GM23338 (cell line): ENCODE measurements around the gene FLG2. TPM values are rescaled to one million over a fixed set of nuclear protein-coding genes. Genes with fewer than 3 reads are reported as not detected.

ENCODE experiments used
- ATAC-seq: fragments of 200-7000 bp; cut with Tn5 transposase; 3 replicates; pipeline ENCODE4 v1.9.1; 2020
- DNase-seq: peaks from one replicate; pipeline ENCODE4 v3.0.0-alpha.2; 2015; ENCODE audit warnings: low spot score
- H2AFZ ChIP-seq: fragments of 200-600 bp; sonication (generic); 2 replicates; pipeline ENCODE4 v1.8.0; 2016; ENCODE audit warnings: antibody characterized with exemption, mild to moderate bottlenecking, moderate library complexity
- H3F3A ChIP-seq: fragments of 200-600 bp; sonication (generic); replicated peaks from 2 replicates; pipeline ENCODE4 v1.8.0; 2017; ENCODE audit warnings: antibody characterized with exemption, mixed run types, low read depth
- H3K27ac ChIP-seq: fragments of 200-600 bp; sonication (generic); 2 replicates; pipeline ENCODE4 v1.6.1; 2016; ENCODE audit warnings: low read depth
- H3K27me3 ChIP-seq: fragments of 200-600 bp; sonication (generic); 2 replicates; pipeline ENCODE4 v1.8.0; 2016; ENCODE audit warnings: mild to moderate bottlenecking, mixed run types, moderate library complexity; ENCODE audit not compliant: insufficient read depth
- H3K36me3 ChIP-seq: fragments of 200-600 bp; sonication (generic); 2 replicates; pipeline ENCODE4 v1.8.0; 2016; ENCODE audit warnings: mild to moderate bottlenecking; ENCODE audit not compliant: insufficient read depth
- H3K4me1 ChIP-seq: fragments of 200-600 bp; sonication (generic); 2 replicates; pipeline ENCODE4 v1.8.0; 2016; ENCODE audit warnings: mild to moderate bottlenecking, moderate library complexity; ENCODE audit not compliant: insufficient read depth
- H3K4me2 ChIP-seq: fragments of 200-600 bp; sonication (generic); 2 replicates; pipeline ENCODE4 v1.7.1; 2017; ENCODE audit warnings: mixed run types
- H3K4me3 ChIP-seq: fragments of 200-600 bp; sonication (generic); 2 replicates; pipeline ENCODE4 v1.6.1; 2016; ENCODE audit warnings: mixed run types
- H3K79me2 ChIP-seq: fragments of 200-600 bp; sonication (generic); replicated peaks from 2 replicates; pipeline ENCODE4 v1.8.0; 2017; ENCODE audit warnings: mild to moderate bottlenecking; ENCODE audit not compliant: insufficient read depth
- H3K9me2 ChIP-seq: fragments of 200-600 bp; sonication (generic); 2 replicates; pipeline ENCODE4 v1.8.0; 2017; ENCODE audit not compliant: insufficient read depth
- H4K20me1 ChIP-seq: fragments of 200-600 bp; sonication (generic); replicated peaks from 2 replicates; pipeline ENCODE4 v1.8.0; 2017; ENCODE audit warnings: mild to moderate bottlenecking; ENCODE audit not compliant: insufficient read depth
- H3K27ac Mint-ChIP-seq: 2 replicates; pipeline ENCODE4 v1.8.0; 2020; ENCODE audit warnings: inconsistent platforms, mild to moderate bottlenecking, moderate library complexity, mixed read lengths
- H3K27me3 Mint-ChIP-seq: 3 replicates; pipeline ENCODE4 v1.8.0; 2022; ENCODE audit warnings: low read depth, mild to moderate bottlenecking, moderate library complexity, mixed read lengths, inconsistent platforms; ENCODE audit not compliant: insufficient read depth, poor library complexity
- H3K36me3 Mint-ChIP-seq: 3 replicates; pipeline ENCODE4 v1.8.0; 2021; ENCODE audit warnings: low read depth, mild to moderate bottlenecking, inconsistent platforms, moderate library complexity, mixed read lengths
- H3K4me1 Mint-ChIP-seq: 3 replicates; pipeline ENCODE4 v1.8.0; 2020; ENCODE audit warnings: mild to moderate bottlenecking, inconsistent platforms, mixed read lengths
- H3K4me3 Mint-ChIP-seq: 3 replicates; pipeline ENCODE4 v1.8.0; 2021; ENCODE audit warnings: moderate library complexity, mild to moderate bottlenecking, inconsistent platforms, mixed read lengths
- H3K9me3 Mint-ChIP-seq: 3 replicates; pipeline ENCODE4 v1.8.0; 2020; ENCODE audit warnings: moderate library complexity, mild to moderate bottlenecking, inconsistent platforms, mixed read lengths
- CREB1 ChIP-seq: fragments of 250-450 bp; sonication (Bioruptor Pico); IDR thresholded peaks from 2 replicates; pipeline ENCODE4 v1.5.0; 2020; ENCODE audit warnings: low read depth, mild to moderate bottlenecking, moderate library complexity
- ETS1 ChIP-seq: IDR thresholded peaks from 2 replicates; pipeline ENCODE4 v1.6.1; 2016; ENCODE audit warnings: antibody characterized with exemption
- EZH2 ChIP-seq: fragments of 200-600 bp; sonication (generic); IDR thresholded peaks from one replicate; pipeline ENCODE4 v1.8.0; 2017; ENCODE audit warnings: antibody characterized with exemption, mild to moderate bottlenecking, low read depth; ENCODE audit not compliant: unreplicated experiment
- EZH2phosphoT487 ChIP-seq: fragments of 200-600 bp; sonication (generic); IDR thresholded peaks from one replicate; pipeline ENCODE4 v1.8.1; 2018; ENCODE audit warnings: antibody characterized with exemption; ENCODE audit not compliant: unreplicated experiment
- JUNB ChIP-seq: IDR thresholded peaks from one replicate; pipeline ENCODE4 v1.6.1; 2016; ENCODE audit warnings: antibody characterized with exemption; ENCODE audit not compliant: unreplicated experiment
- NANOG ChIP-seq: IDR thresholded peaks from 2 replicates; pipeline ENCODE4 v1.6.1; 2016; ENCODE audit warnings: antibody characterized with exemption, borderline replicate concordance
- POLR2AphosphoS5 ChIP-seq: IDR thresholded peaks from 2 replicates; pipeline ENCODE4 v1.6.1; 2016; ENCODE audit warnings: antibody characterized with exemption, low read depth
- STAT1 ChIP-seq: IDR thresholded peaks from one replicate; pipeline ENCODE4 v1.6.1; 2016; ENCODE audit warnings: antibody characterized with exemption; ENCODE audit not compliant: unreplicated experiment
- ZNF114 ChIP-seq: fragments of 250-450 bp; sonication (Bioruptor Pico); IDR thresholded peaks from 2 replicates; pipeline ENCODE4 v1.5.0; 2020; ENCODE audit warnings: mild to moderate bottlenecking, moderate library complexity
- ZNF331 ChIP-seq: fragments of 250-450 bp; sonication (Bioruptor Pico); IDR thresholded peaks from 2 replicates; pipeline ENCODE4 v1.5.0; 2020; ENCODE audit warnings: low read depth, mild to moderate bottlenecking, moderate library complexity
- polyA plus RNA-seq: library from polyadenylated mRNA; unstranded; fragments of >200 nt; fragmentation: Nextera tagmentation; extraction: Ambion mirVana; gene quantifications from 2 replicates; pipeline ENCODE4 v1.2.1, GENCODE V29; 2016
- total RNA-seq: library from RNA; depleted of rRNA; stranded (reverse); fragments of >200 nt; shearing (Covaris generic); gene quantifications from 2 replicates; pipeline ENCODE4 v1.2.3, GENCODE V29; 2014
- TF ChIP-seq, protein P1 (sequence below), 2 experiments: fragments of 200-600 bp in 1 of 2; sonication (generic) in 1 of 2; conservative IDR thresholded peaks; 2 replicates each; pipeline versions ENCODE4 v1.5.1 to v1.6.1; 2016 to 2017; ENCODE audit warnings: antibody characterized with exemption in 2 of 2, low read depth in 2 of 2, mild to moderate bottlenecking in 2 of 2, moderate library complexity in 1 of 2
- TF ChIP-seq, protein P2 (sequence below): IDR thresholded peaks from one replicate; pipeline ENCODE4 v1.6.1; 2018; ENCODE audit warnings: antibody characterized with exemption; ENCODE audit not compliant: unreplicated experiment
- TF ChIP-seq, protein P3 (sequence below): fragments of 250-450 bp; sonication (Bioruptor Pico); IDR thresholded peaks from 2 replicates; pipeline ENCODE4 v1.5.0; 2020; ENCODE audit warnings: mild to moderate bottlenecking, moderate library complexity

Gene FLG2
- total and polyA plus RNA-seq, 2 experiments from 2014 or later = not detected

DNA sequence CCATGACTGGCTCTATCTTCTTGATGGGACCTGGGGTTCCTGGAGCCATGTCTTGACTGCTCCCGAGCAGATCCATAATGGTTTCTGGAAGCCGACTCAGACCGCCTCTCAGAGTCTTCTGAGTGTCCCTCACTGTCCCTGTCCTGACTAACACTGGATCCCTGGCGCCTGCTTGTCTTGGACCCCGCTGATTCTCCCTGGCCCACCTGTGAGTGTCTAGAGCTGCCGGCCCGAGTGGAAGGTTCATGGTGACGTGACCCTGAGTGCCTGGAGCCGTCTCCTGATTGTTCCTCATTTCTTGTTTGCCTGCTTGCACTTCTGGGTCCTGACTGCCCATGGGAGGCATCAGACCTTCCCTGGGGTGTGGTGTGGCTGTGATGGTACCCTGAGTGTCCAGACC lies 49.9 kb downstream of the FLG2 start:
- H2AFZ ChIP-seq = no peak overlapping the region
- H4K20me1 ChIP-seq = no peaks in the 10 kb centered on the region
- DNase-seq = no peak
- H3F3A ChIP-seq = no peaks in the 10 kb centered on the region
- H3K36me3 Mint-ChIP-seq = peaks cover 80% of the 10 kb centered on the region
- no peaks in the 10 kb centered on the region; the same call in 1 of the 2 replicates for H3K9me2 ChIP-seq
- peaks cover 11% of the 10 kb centered on the region for H3K27me3 Mint-ChIP-seq
- H3K27ac ChIP-seq = no peak overlapping the region
- no peak overlapping the region for H3K4me3 Mint-ChIP-seq
- TF ChIP-seq ZNF331 (CRISPR knock-in tag) = no peak
- TF ChIP-seq ETS1 = no peak
- no peak for TF ChIP-seq STAT1
- TF ChIP-seq ZNF114 (CRISPR knock-in tag) = no peak
- TF ChIP-seq, protein P1, sequence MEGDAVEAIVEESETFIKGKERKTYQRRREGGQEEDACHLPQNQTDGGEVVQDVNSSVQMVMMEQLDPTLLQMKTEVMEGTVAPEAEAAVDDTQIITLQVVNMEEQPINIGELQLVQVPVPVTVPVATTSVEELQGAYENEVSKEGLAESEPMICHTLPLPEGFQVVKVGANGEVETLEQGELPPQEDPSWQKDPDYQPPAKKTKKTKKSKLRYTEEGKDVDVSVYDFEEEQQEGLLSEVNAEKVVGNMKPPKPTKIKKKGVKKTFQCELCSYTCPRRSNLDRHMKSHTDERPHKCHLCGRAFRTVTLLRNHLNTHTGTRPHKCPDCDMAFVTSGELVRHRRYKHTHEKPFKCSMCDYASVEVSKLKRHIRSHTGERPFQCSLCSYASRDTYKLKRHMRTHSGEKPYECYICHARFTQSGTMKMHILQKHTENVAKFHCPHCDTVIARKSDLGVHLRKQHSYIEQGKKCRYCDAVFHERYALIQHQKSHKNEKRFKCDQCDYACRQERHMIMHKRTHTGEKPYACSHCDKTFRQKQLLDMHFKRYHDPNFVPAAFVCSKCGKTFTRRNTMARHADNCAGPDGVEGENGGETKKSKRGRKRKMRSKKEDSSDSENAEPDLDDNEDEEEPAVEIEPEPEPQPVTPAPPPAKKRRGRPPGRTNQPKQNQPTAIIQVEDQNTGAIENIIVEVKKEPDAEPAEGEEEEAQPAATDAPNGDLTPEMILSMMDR (conservative IDR thresholded peaks at IDR 0.05; ENCODE audit: low read depth in 2 of 2) = no peak
- no peak for TF ChIP-seq NANOG
- TF ChIP-seq EZH2phosphoT487 = no peak
- TF ChIP-seq, protein P2, sequence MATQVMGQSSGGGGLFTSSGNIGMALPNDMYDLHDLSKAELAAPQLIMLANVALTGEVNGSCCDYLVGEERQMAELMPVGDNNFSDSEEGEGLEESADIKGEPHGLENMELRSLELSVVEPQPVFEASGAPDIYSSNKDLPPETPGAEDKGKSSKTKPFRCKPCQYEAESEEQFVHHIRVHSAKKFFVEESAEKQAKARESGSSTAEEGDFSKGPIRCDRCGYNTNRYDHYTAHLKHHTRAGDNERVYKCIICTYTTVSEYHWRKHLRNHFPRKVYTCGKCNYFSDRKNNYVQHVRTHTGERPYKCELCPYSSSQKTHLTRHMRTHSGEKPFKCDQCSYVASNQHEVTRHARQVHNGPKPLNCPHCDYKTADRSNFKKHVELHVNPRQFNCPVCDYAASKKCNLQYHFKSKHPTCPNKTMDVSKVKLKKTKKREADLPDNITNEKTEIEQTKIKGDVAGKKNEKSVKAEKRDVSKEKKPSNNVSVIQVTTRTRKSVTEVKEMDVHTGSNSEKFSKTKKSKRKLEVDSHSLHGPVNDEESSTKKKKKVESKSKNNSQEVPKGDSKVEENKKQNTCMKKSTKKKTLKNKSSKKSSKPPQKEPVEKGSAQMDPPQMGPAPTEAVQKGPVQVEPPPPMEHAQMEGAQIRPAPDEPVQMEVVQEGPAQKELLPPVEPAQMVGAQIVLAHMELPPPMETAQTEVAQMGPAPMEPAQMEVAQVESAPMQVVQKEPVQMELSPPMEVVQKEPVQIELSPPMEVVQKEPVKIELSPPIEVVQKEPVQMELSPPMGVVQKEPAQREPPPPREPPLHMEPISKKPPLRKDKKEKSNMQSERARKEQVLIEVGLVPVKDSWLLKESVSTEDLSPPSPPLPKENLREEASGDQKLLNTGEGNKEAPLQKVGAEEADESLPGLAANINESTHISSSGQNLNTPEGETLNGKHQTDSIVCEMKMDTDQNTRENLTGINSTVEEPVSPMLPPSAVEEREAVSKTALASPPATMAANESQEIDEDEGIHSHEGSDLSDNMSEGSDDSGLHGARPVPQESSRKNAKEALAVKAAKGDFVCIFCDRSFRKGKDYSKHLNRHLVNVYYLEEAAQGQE = no peak
- TF ChIP-seq, protein P3, sequence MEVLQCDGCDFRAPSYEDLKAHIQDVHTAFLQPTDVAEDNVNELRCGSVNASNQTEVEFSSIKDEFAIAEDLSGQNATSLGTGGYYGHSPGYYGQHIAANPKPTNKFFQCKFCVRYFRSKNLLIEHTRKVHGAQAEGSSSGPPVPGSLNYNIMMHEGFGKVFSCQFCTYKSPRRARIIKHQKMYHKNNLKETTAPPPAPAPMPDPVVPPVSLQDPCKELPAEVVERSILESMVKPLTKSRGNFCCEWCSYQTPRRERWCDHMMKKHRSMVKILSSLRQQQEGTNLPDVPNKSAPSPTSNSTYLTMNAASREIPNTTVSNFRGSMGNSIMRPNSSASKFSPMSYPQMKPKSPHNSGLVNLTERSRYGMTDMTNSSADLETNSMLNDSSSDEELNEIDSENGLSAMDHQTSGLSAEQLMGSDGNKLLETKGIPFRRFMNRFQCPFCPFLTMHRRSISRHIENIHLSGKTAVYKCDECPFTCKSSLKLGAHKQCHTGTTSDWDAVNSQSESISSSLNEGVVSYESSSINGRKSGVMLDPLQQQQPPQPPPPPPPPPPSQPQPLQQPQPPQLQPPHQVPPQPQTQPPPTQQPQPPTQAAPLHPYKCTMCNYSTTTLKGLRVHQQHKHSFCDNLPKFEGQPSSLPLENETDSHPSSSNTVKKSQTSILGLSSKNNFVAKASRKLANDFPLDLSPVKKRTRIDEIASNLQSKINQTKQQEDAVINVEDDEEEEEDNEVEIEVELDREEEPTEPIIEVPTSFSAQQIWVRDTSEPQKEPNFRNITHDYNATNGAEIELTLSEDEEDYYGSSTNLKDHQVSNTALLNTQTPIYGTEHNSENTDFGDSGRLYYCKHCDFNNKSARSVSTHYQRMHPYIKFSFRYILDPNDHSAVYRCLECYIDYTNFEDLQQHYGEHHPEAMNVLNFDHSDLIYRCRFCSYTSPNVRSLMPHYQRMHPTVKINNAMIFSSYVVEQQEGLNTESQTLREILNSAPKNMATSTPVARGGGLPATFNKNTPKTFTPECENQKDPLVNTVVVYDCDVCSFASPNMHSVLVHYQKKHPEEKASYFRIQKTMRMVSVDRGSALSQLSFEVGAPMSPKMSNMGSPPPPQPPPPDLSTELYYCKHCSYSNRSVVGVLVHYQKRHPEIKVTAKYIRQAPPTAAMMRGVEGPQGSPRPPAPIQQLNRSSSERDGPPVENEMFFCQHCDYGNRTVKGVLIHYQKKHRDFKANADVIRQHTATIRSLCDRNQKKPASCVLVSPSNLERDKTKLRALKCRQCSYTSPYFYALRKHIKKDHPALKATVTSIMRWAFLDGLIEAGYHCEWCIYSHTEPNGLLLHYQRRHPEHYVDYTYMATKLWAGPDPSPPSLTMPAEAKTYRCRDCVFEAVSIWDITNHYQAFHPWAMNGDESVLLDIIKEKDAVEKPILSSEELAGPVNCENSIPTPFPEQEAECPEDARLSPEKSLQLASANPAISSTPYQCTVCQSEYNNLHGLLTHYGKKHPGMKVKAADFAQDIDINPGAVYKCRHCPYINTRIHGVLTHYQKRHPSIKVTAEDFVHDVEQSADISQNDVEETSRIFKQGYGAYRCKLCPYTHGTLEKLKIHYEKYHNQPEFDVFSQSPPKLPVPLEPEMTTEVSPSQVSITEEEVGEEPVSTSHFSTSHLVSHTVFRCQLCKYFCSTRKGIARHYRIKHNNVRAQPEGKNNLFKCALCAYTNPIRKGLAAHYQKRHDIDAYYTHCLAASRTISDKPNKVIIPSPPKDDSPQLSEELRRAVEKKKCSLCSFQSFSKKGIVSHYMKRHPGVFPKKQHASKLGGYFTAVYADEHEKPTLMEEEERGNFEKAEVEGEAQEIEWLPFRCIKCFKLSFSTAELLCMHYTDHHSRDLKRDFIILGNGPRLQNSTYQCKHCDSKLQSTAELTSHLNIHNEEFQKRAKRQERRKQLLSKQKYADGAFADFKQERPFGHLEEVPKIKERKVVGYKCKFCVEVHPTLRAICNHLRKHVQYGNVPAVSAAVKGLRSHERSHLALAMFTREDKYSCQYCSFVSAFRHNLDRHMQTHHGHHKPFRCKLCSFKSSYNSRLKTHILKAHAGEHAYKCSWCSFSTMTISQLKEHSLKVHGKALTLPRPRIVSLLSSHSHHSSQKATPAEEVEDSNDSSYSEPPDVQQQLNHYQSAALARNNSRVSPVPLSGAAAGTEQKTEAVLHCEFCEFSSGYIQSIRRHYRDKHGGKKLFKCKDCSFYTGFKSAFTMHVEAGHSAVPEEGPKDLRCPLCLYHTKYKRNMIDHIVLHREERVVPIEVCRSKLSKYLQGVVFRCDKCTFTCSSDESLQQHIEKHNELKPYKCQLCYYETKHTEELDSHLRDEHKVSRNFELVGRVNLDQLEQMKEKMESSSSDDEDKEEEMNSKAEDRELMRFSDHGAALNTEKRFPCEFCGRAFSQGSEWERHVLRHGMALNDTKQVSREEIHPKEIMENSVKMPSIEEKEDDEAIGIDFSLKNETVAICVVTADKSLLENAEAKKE (CRISPR knock-in tag) = no peak
- TF ChIP-seq CREB1 (CRISPR knock-in tag) = no peak
- TF ChIP-seq JUNB = no peak
- TF ChIP-seq POLR2AphosphoS5 = no peak
- no peak for TF ChIP-seq EZH2
- no peak overlapping the region for H3K4me2 ChIP-seq
- no peaks in the 10 kb centered on the region for H3K27me3 ChIP-seq
- peaks cover 5% of the 10 kb centered on the region; the same call in 1 of the 2 replicates for H3K36me3 ChIP-seq
- H3K9me3 Mint-ChIP-seq = peaks cover 88% of the 10 kb centered on the region
- no peak overlapping the region for H3K27ac Mint-ChIP-seq
- no peaks in the 10 kb centered on the region; the same call in 2 of the 3 replicates for H3K4me1 Mint-ChIP-seq
- no peaks in the 10 kb centered on the region for H3K4me1 ChIP-seq
- H3K4me3 ChIP-seq = no peak overlapping the region
- no peaks in the 10 kb centered on the region for H3K79me2 ChIP-seq
- no peak for ATAC-seq
